Keratinocyte (primary cell): Measurements from ENCODE around the gene HPS1. TPM values are rescaled to one million over a fixed set of nuclear protein-coding genes. Genes with fewer than 3 reads are reported as not detected.

Source experiments
- DNase-seq: peaks from one replicate; pipeline ENCODE4 v3.0.0-alpha.2; 2011; ENCODE audit warnings: low read depth, missing footprints, low spot score
- FAIRE-seq: peaks from 2 replicates; lab custom pipeline; 2011; peaks lifted over from hg19 to GRCh38; lab: Jason Lieb, UNC
- H2AFZ ChIP-seq: 2 replicates; pipeline ENCODE4 v1.6.0; 2012; ENCODE audit warnings: low read length, control low read depth, inconsistent platforms; ENCODE audit not compliant: control insufficient read depth
- H3K27ac ChIP-seq: 2 replicates; pipeline ENCODE4 v1.5.1; 2011; ENCODE audit warnings: low read length; ENCODE audit not compliant: control insufficient read depth, insufficient read depth
- H3K27me3 ChIP-seq: 3 replicates; pipeline ENCODE4 v1.6.0; 2011; ENCODE audit warnings: low read length; ENCODE audit not compliant: control insufficient read depth, insufficient read depth; ENCODE audit errors: extremely low read depth
- H3K36me3 ChIP-seq, 2 experiments: 2 replicates in 1 of 2; 3 replicates in 1 of 2; pipeline ENCODE4 v1.5.1; 2011; ENCODE audit warnings: low read length in 2 of 2, mild to moderate bottlenecking in 1 of 2; ENCODE audit not compliant: control insufficient read depth in 2 of 2, insufficient read depth in 2 of 2; ENCODE audit errors: extremely low read depth in 1 of 2
- H3K4me1 ChIP-seq: 3 replicates; pipeline ENCODE4 v1.5.1; 2011; ENCODE audit warnings: low read length; ENCODE audit not compliant: control insufficient read depth, insufficient read depth; ENCODE audit errors: extremely low read depth
- H3K4me2 ChIP-seq: 3 replicates; pipeline ENCODE4 v1.6.0; 2011; ENCODE audit warnings: low read depth, low read length; ENCODE audit not compliant: control insufficient read depth, insufficient read depth; ENCODE audit errors: extremely low read depth
- H3K4me3 ChIP-seq, 3 experiments: fragments of 200-600 bp in 1 of 3; sonication (generic) in 1 of 3; 2 replicates in 2 of 3; 3 replicates in 1 of 3; pipeline ENCODE4 v1.5.1; 2011 to 2016; ENCODE audit warnings: low read length in 3 of 3, mild to moderate bottlenecking in 3 of 3, control low read depth in 2 of 3, inconsistent platforms in 1 of 3, low read depth in 1 of 3, mixed read lengths in 1 of 3, mixed run types in 1 of 3, moderate library complexity in 1 of 3; ENCODE audit not compliant: control insufficient read depth in 2 of 3, insufficient read depth in 2 of 3; ENCODE audit errors: extremely low read depth in 1 of 3
- H3K79me2 ChIP-seq: 2 replicates; pipeline ENCODE4 v1.6.0; 2012; ENCODE audit warnings: low read length; ENCODE audit not compliant: control insufficient read depth, insufficient read depth
- H3K9ac ChIP-seq: 3 replicates; pipeline ENCODE4 v1.6.0; 2011; ENCODE audit warnings: low read length; ENCODE audit not compliant: control insufficient read depth, insufficient read depth; ENCODE audit errors: extremely low read depth
- H3K9me1 ChIP-seq: 3 replicates; pipeline ENCODE4 v1.6.0; 2011; ENCODE audit warnings: low read length; ENCODE audit not compliant: control insufficient read depth, insufficient read depth; ENCODE audit errors: extremely low read depth
- H3K9me3 ChIP-seq: 2 replicates; pipeline ENCODE4 v1.5.1; 2012; ENCODE audit warnings: low read depth, low read length; ENCODE audit not compliant: control insufficient read depth
- H4K20me1 ChIP-seq: 3 replicates; pipeline ENCODE4 v1.6.0; 2011; ENCODE audit warnings: low read length; ENCODE audit not compliant: control insufficient read depth, insufficient read depth; ENCODE audit errors: extremely low read depth
- EZH2 ChIP-seq: IDR thresholded peaks from one replicate; pipeline ENCODE4 v1.6.1; 2012; ENCODE audit warnings: inconsistent platforms, mild to moderate bottlenecking, low read length, moderate library complexity
- dilution Hi-C: fragments of 300-500 bp; cut with MboI; formaldehyde crosslinking; loops from one replicate; pipeline ENCODE4 v1.7.0; 2020; ENCODE audit warnings: low sequenced_read_pairs; ENCODE audit not compliant: extremely low pct_ligation_motif_present
- polyA plus RNA-seq, 5 experiments: library from polyadenylated mRNA; depleted of rRNA in 3 of 5; stranded (reverse) in 3 of 5; stranded (forward) in 1 of 5; unstranded in 1 of 5; fragments of >200 nt; gene quantifications; 1 replicate in 1 of 5; 2 replicates in 3 of 5; 3 replicates in 1 of 5; pipeline versions ENCODE4 v1.2.1 to v1.2.3, GENCODE V29; 2011 to 2012; ENCODE audit warnings: missing spikeins in 2 of 5, low read depth in 1 of 5, low replicate concordance in 1 of 5
- TF ChIP-seq, protein P1 (sequence below), 3 experiments: IDR thresholded peaks in 1 of 3; conservative IDR thresholded peaks in 1 of 3; optimal IDR thresholded peaks in 1 of 3; 2 replicates in 2 of 3; 3 replicates in 1 of 3; pipeline versions ENCODE3 to v1.5.1; 2011; ENCODE audit warnings: low read length in 3 of 3, mild to moderate bottlenecking in 3 of 3, moderate library complexity in 2 of 3, control low read depth in 1 of 3, inconsistent platforms in 1 of 3; ENCODE audit not compliant: insufficient read depth in 2 of 3; ENCODE audit errors: extremely low read depth in 1 of 3

HPS1 gene
- polyA plus RNA-seq, 1 donor (not counting 4 experiments of a cell fraction or from before 2014, with no cell fraction given), result 39.4 TPM

- H4K20me1 ChIP-seq, result no peaks in the 10 kb centered on the region
- no peaks in the 10 kb centered on the region for H3K79me2 ChIP-seq
- no peak for FAIRE-seq
- dilution Hi-C loops, result no loop called here
- no peaks in the 10 kb centered on the region for H3K9me3 ChIP-seq
- no peak for DNase-seq
- H3K9ac ChIP-seq, result no peak overlapping the region
- no peaks in the 10 kb centered on the region for H3K27me3 ChIP-seq
- TF ChIP-seq, protein P1, sequence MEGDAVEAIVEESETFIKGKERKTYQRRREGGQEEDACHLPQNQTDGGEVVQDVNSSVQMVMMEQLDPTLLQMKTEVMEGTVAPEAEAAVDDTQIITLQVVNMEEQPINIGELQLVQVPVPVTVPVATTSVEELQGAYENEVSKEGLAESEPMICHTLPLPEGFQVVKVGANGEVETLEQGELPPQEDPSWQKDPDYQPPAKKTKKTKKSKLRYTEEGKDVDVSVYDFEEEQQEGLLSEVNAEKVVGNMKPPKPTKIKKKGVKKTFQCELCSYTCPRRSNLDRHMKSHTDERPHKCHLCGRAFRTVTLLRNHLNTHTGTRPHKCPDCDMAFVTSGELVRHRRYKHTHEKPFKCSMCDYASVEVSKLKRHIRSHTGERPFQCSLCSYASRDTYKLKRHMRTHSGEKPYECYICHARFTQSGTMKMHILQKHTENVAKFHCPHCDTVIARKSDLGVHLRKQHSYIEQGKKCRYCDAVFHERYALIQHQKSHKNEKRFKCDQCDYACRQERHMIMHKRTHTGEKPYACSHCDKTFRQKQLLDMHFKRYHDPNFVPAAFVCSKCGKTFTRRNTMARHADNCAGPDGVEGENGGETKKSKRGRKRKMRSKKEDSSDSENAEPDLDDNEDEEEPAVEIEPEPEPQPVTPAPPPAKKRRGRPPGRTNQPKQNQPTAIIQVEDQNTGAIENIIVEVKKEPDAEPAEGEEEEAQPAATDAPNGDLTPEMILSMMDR (optimal IDR thresholded peaks at IDR 0.05 in 1 of 3, IDR thresholded peaks at IDR 0.05 in 1 of 3, conservative IDR thresholded peaks at IDR 0.05 in 1 of 3; ENCODE audit: extremely low read depth in 1 of 3, insufficient read depth in 2 of 3, low read length in 3 of 3), result no peak
- TF ChIP-seq EZH2, result no peak
- H3K4me2 ChIP-seq, result no peak overlapping the region
- no peaks in the 10 kb centered on the region for H3K9me1 ChIP-seq
- peaks cover 11 to 22% of the 10 kb centered on the region in 2 experiments for H3K36me3 ChIP-seq
- no peak overlapping the region for H3K4me3 ChIP-seq
- H3K27ac ChIP-seq, result no peak overlapping the region
- H2AFZ ChIP-seq, result no peak overlapping the region
- no peaks in the 10 kb centered on the region for H3K4me1 ChIP-seq
Observed at GRCh38 chr10:98436704-98437103, 10.0 kb downstream of the HPS1 start.

DNA sequence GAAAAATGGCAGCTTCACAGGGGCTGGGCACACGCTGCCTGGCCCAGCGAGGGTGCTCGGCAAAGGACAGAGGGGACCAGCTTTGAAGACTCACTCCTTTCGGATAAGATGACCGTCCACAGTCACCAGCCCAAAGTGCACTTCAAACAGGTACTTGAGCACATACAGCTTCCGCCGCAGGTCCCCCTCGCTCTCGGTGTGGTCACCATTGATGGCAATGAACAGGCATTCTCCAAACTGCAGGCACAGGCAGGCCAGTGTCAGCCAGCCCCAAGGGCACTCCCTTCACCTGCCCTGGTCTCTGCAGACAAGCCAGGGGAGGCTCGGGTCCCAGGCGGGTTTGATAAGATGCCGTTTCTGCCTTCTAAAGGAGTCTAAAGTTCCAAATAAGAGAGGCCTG lies 11.6 kb downstream of the HPS1 start:
- no peak for TF ChIP-seq EZH2
- TF ChIP-seq, protein P1 (optimal IDR thresholded peaks at IDR 0.05 in 1 of 3, IDR thresholded peaks at IDR 0.05 in 1 of 3, conservative IDR thresholded peaks at IDR 0.05 in 1 of 3; ENCODE audit: extremely low read depth in 1 of 3, insufficient read depth in 2 of 3, low read length in 3 of 3), result no peak
- H4K20me1 ChIP-seq, result no peaks in the 10 kb centered on the region
- no peak overlapping the region for H2AFZ ChIP-seq
- H3K9me1 ChIP-seq, result no peaks in the 10 kb centered on the region
- no peak overlapping the region for H3K4me2 ChIP-seq
- H3K9ac ChIP-seq, result no peak overlapping the region
- no peaks in the 10 kb centered on the region for H3K9me3 ChIP-seq
- H3K4me3 ChIP-seq, result no peak overlapping the region
- DNase-seq (no peak), FAIRE-seq (no peak)
- no peak overlapping the region for H3K27ac ChIP-seq
- H3K4me1 ChIP-seq, result no peaks in the 10 kb centered on the region
- H3K79me2 ChIP-seq, result no peaks in the 10 kb centered on the region
- H3K27me3 ChIP-seq, result no peaks in the 10 kb centered on the region
- dilution Hi-C loops, result no loop called here
- H3K36me3 ChIP-seq, result peaks cover 12 to 29% of the 10 kb centered on the region in 2 experiments
